Measurements from ENCODE around the gene HRC. TPM values are rescaled to one million over a fixed set of nuclear protein-coding genes. Genes with fewer than 3 reads are reported as not detected.

The HRC gene
- total RNA-seq, 2 donors from 2014 or later = 0.53 to 1.8 TPM

DNA sequence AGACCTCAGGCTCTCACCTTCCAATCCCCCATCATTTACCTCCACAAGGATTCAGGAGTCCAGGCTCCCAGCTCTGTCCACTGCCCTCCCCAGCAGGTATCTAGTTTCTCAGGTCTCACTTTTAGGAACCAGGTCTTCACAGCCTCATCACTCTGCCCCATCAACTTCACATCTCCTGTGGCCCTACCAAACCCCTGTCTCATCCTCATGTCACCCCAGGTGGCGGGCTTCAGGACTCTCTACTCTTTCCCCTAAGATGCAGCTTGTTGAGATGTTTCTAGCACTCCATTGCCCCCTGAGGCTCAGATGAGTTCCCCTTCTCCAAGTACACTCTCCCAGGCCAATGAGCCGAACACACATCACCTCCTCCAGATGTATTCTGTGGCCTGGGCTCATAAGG lies 34.3 kb downstream of the HRC start:
- Histone ChIP-seq H3K4me1 (peaks cover 16% of the 10 kb centered on the region), H3K27ac (no peak overlapping the region), H3K9me3 (no peaks in the 10 kb centered on the region), H3K4me3 (no peak overlapping the region), H3K9ac (ENCODE audit: low read depth in 2 of 2, low read length in 2 of 2) (no peak overlapping the region), H3K27me3 (no peaks in the 10 kb centered on the region), H3K36me3 (no peaks in the 10 kb centered on the region)
- no peak for DNase-seq
- intact Hi-C loops (cut with DNase I) = no loop called here
- TF ChIP-seq, protein P1, sequence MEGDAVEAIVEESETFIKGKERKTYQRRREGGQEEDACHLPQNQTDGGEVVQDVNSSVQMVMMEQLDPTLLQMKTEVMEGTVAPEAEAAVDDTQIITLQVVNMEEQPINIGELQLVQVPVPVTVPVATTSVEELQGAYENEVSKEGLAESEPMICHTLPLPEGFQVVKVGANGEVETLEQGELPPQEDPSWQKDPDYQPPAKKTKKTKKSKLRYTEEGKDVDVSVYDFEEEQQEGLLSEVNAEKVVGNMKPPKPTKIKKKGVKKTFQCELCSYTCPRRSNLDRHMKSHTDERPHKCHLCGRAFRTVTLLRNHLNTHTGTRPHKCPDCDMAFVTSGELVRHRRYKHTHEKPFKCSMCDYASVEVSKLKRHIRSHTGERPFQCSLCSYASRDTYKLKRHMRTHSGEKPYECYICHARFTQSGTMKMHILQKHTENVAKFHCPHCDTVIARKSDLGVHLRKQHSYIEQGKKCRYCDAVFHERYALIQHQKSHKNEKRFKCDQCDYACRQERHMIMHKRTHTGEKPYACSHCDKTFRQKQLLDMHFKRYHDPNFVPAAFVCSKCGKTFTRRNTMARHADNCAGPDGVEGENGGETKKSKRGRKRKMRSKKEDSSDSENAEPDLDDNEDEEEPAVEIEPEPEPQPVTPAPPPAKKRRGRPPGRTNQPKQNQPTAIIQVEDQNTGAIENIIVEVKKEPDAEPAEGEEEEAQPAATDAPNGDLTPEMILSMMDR (IDR thresholded peaks at IDR 0.05) = no peak

DNA sequence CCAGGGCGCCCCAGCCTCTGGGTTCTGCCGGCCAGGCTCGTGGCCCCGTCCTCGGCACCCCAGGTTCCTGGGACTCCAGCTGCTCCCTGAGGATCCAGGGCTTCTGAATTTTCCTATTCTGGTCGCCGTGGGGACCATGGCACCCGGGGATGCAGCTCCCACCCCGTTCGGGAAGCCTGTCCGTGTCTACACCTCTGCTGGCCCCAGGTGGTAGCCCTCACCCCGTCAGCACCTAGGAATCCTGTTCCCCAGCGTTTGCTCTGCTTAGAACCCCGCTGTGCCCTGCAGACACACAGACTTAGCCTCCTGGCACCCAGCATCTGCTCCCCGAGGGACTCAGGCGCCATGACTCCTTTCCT lies 34.9 kb downstream of the HRC start:
- Histone ChIP-seq H3K4me1 (peaks cover 18% of the 10 kb centered on the region), H3K4me3 (peak overlapping the region; percentile 68), H3K9me3 (no peaks in the 10 kb centered on the region), H3K36me3 (no peaks in the 10 kb centered on the region), H3K27ac (no peak overlapping the region), H3K9ac (ENCODE audit: low read depth in 2 of 2, low read length in 2 of 2) (peak overlapping the region; percentile 66 to 72), H3K27me3 (no peaks in the 10 kb centered on the region)
- TF ChIP-seq, protein P1 (IDR thresholded peaks at IDR 0.05) = no peak
- intact Hi-C loops (cut with DNase I) = no loop called here
- no peak for DNase-seq

DNA sequence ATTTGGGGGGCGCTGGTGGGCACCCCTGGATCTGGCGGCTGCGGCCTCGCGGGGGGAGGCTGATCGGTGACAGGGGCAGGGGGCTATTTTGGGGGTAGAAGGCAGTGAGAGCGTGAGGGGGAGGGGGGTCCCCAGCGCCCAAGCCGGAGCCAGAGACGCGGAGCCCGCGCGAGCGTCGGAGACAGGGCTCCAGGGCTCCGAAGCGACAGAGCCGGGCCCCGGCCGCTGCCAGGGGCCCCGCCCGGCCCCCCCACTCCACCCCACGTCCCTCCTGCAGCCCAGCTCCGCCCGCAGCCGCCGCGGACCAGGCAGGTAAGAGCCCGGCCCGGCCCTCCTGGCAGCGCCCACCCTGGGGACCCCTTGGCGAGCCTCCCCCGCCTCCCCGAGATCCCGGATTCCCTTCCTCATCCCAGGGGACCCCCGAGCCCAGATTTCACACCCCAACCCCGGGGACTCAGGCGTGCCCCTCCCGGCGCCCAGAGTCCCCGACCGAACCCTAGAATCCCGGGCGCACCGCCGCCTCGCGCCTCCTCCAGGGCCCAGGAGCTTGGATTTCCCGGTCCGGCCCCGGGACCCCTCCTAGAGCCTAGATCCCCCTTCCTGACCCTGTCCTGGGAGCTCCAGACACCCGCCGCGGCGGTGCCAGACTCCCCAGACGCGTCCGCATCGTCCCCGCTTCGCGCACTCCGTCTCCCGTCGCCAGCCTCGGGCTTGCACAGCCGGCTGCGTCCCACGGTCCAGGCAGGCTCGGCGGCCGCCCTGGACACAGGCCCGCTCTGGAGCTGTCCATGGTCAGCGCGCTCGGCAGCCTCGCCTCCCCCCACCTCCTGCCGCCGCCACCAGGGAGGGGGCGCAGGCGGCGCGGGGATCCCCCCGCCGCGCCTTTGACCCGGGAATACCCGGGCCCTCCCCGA lies 35.5 kb downstream of the HRC start, which contains the start of gene PPFIA3:
Gene PPFIA3 (plus strand): TSS at position 134 of the 914 bp plus-strand sequence. CDS start 8,330 bp downstream, outside the sequence.
- Histone ChIP-seq H3K36me3 (no peaks in the 10 kb centered on the region), H3K27me3 (no peaks in the 10 kb centered on the region), H3K27ac (peak within 1 kb of the TSS; percentile 96), H3K9ac (ENCODE audit: low read depth in 2 of 2, low read length in 2 of 2) (peak within 1 kb of the TSS; percentile 85 to 92), H3K4me3 (peak within 1 kb of the TSS; percentile 68), H3K9me3 (no peaks in the 10 kb centered on the region), H3K4me1 (peaks cover 20% of the 10 kb centered on the region)
- TF ChIP-seq, protein P1 (IDR thresholded peaks at IDR 0.05) = no peak
- DNase-seq = peak; percentile 59
- intact Hi-C loops (cut with DNase I) = no loop called here

DNA sequence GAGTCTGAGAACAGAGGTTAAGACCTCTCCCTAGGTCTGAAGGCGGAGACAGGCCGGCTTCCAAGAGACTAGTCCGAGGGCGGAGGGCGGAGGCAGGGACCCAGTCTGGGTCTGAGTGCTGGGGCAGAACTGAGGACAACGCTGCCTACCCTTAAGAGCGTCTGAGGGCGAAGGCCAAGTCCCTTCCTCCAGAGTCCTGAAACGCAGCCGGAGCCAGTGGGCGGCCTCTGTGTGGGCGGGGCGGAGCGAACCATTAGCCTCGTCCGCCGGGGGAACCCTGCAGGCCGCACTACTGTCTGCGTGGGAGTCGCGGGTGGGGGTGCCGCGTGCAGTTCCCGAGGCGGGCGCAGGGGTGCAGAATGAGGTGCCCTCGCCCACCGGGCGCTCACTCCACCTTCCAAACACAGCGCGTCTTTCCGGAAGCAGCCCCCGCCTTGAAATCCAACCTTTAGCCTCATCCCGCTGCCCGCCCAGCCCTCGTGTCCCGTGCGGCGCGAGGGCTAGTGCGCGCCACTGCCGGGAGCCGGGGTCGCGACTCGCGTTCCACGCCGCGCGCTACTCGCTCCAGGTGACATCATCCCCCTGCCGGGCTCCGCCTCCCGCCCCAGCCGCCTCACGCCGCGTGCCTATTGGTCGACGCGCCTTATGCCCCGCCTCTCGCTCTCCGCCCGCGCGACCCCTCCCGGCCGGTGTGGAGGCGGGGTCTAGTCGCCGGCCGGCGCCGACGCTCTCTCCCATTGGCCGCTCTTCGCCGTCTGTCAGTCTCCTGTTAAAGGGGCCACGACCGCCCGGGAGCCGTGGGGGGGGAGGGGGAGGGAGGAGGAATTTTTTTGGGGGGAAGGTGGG lies 36.4 kb downstream of the HRC start, which contains the start of gene C19orf73:
Gene C19orf73 (minus strand): TSS at position 579 of the 846 bp plus-strand sequence. CDS start 121 bp downstream, at position 458.
- peak within 1 kb of the TSS; percentile 85 to 92 for H3K9ac ChIP-seq (ENCODE audit: low read depth in 2 of 2, low read length in 2 of 2)
- intact Hi-C loops (cut with DNase I) = no loop called here
- H3K27me3 ChIP-seq = no peaks in the 10 kb centered on the region
- H3K9me3 ChIP-seq = no peaks in the 10 kb centered on the region
- peak; percentile 96 for DNase-seq
- H3K4me3 ChIP-seq = peak within 1 kb of the TSS; percentile 68
- no peaks in the 10 kb centered on the region for H3K36me3 ChIP-seq
- H3K27ac ChIP-seq = peak within 1 kb of the TSS; percentile 96
- peaks cover 20% of the 10 kb centered on the region for H3K4me1 ChIP-seq
- TF ChIP-seq, protein P1 (IDR thresholded peaks at IDR 0.05) = no peak

All from colonic mucosa (tissue), 4 donors.